ENCODE measurements around the gene CPNE1. TPM values are rescaled to one million over a fixed set of nuclear protein-coding genes. Genes with fewer than 3 reads are reported as not detected.

Gene CPNE1
- total and polyA plus RNA-seq, 2 donors, result 43.6 to 238 TPM

DNA sequence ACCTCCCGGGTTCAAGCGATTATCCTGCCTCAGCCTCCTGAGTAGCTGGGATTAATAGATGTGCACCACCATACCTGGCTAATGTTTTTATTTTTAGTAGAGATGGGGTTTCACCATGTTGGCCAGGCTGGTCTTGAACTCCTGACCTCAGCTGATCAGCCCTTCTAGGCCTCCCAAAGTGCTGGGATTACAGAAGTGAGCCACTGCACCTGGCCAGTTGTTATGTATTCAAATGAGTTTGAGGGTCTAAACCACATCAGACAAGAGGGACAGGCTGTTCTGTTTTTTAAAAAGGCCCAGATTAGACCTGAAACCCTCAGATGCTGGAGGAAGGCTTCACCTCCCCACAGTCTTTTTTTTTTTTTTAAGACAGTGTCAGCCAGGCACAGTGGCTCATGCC is 53.2 kb downstream of the CPNE1 start:
- Histone ChIP-seq H3K4me3 (ENCODE audit: low read length in 2 of 2) (no peak overlapping the region), H3K27ac (ENCODE audit: low read depth in 1 of 2, low read length in 1 of 2) (no peak overlapping the region), H3K9me3 (ENCODE audit: control insufficient read depth in 2 of 2, insufficient read depth in 1 of 2, low read length in 1 of 2) (peaks cover 0 to 4% of the 10 kb centered on the region in 2 donors), H3K27me3 (ENCODE audit: control insufficient read depth in 2 of 2, insufficient read depth in 1 of 2, low read length in 1 of 2) (peaks cover 0 to 6% of the 10 kb centered on the region in 2 donors), H3K4me1 (ENCODE audit: control insufficient read depth in 2 of 2, insufficient read depth in 2 of 2, low read length in 2 of 2) (peaks cover 4 to 9% of the 10 kb centered on the region in 2 donors), H3K36me3 (ENCODE audit: control insufficient read depth in 2 of 2, insufficient read depth in 2 of 2, low read length in 1 of 2) (no peaks in the 10 kb centered on the region)
- WGBS, result 99% methylated on average over 2 of the region's 2 CpGs
- no peak for DNase-seq (ENCODE audit: low read depth in 6 of 9, low spot score in 9 of 9)

GRCh38 chr20:35610833-35611427 is 53.8 kb downstream of the CPNE1 start:
- Histone ChIP-seq H3K27ac (ENCODE audit: low read depth in 1 of 2, low read length in 1 of 2) (no peak overlapping the region), H3K4me1 (ENCODE audit: control insufficient read depth in 2 of 2, insufficient read depth in 2 of 2, low read length in 2 of 2) (peaks cover 4 to 6% of the 10 kb centered on the region in 2 donors), H3K27me3 (ENCODE audit: control insufficient read depth in 2 of 2, insufficient read depth in 1 of 2, low read length in 1 of 2) (peaks cover 0 to 4% of the 10 kb centered on the region in 2 donors), H3K36me3 (ENCODE audit: control insufficient read depth in 2 of 2, insufficient read depth in 2 of 2, low read length in 1 of 2) (no peaks in the 10 kb centered on the region), H3K9me3 (ENCODE audit: control insufficient read depth in 2 of 2, insufficient read depth in 1 of 2, low read length in 1 of 2) (no peaks in the 10 kb centered on the region), H3K4me3 (ENCODE audit: low read length in 2 of 2) (no peak overlapping the region)
- no peak for DNase-seq (ENCODE audit: low read depth in 6 of 9, low spot score in 9 of 9)
- 97% methylated on average over 9 of the region's 9 CpGs for whole genome bisulfite sequencing

GRCh38 chr20:35607003-35607735 is 57.5 kb downstream of the CPNE1 start:
- Histone ChIP-seq H3K36me3 (ENCODE audit: control insufficient read depth in 2 of 2, insufficient read depth in 2 of 2, low read length in 1 of 2) (no peaks in the 10 kb centered on the region), H3K4me3 (ENCODE audit: low read length in 2 of 2) (no peak overlapping the region), H3K9me3 (ENCODE audit: control insufficient read depth in 2 of 2, insufficient read depth in 1 of 2, low read length in 1 of 2) (no peaks in the 10 kb centered on the region), H3K27me3 (ENCODE audit: control insufficient read depth in 2 of 2, insufficient read depth in 1 of 2, low read length in 1 of 2) (peaks cover 7 to 24% of the 10 kb centered on the region in 2 donors), H3K27ac (ENCODE audit: low read depth in 1 of 2, low read length in 1 of 2) (no peak overlapping the region), H3K4me1 (ENCODE audit: control insufficient read depth in 2 of 2, insufficient read depth in 2 of 2, low read length in 2 of 2) (no peaks in the 10 kb centered on the region)
- WGBS, result 93% methylated on average over 14 of the region's 14 CpGs
- no peak for DNase-seq (ENCODE audit: low read depth in 6 of 9, low spot score in 9 of 9)

- DNase-seq (ENCODE audit: low read depth in 6 of 9, low spot score in 9 of 9), result no peak
- Histone ChIP-seq H3K9me3 (ENCODE audit: control insufficient read depth in 2 of 2, insufficient read depth in 1 of 2, low read length in 1 of 2) (peaks cover 0 to 3% of the 10 kb centered on the region in 2 donors), H3K27me3 (ENCODE audit: control insufficient read depth in 2 of 2, insufficient read depth in 1 of 2, low read length in 1 of 2) (peaks cover 16 to 34% of the 10 kb centered on the region in 2 donors), H3K27ac (ENCODE audit: low read depth in 1 of 2, low read length in 1 of 2) (no peak overlapping the region), H3K4me1 (ENCODE audit: control insufficient read depth in 2 of 2, insufficient read depth in 2 of 2, low read length in 2 of 2) (peaks cover 4 to 7% of the 10 kb centered on the region in 2 donors), H3K36me3 (ENCODE audit: control insufficient read depth in 2 of 2, insufficient read depth in 2 of 2, low read length in 1 of 2) (no peaks in the 10 kb centered on the region), H3K4me3 (ENCODE audit: low read length in 2 of 2) (no peak overlapping the region)
- WGBS, result 95% methylated on average over 4 of the region's 4 CpGs
Observed at GRCh38 chr20:35606127-35606526, 58.6 kb downstream of the CPNE1 start.

GRCh38 chr20:35604449-35604747 is 60.3 kb downstream of the CPNE1 start:
- Histone ChIP-seq H3K4me3 (ENCODE audit: low read length in 2 of 2) (no peak overlapping the region), H3K27me3 (ENCODE audit: control insufficient read depth in 2 of 2, insufficient read depth in 1 of 2, low read length in 1 of 2) (peaks cover 33 to 52% of the 10 kb centered on the region in 2 donors), H3K4me1 (ENCODE audit: control insufficient read depth in 2 of 2, insufficient read depth in 2 of 2, low read length in 2 of 2) (peaks cover 9 to 14% of the 10 kb centered on the region in 2 donors), H3K36me3 (ENCODE audit: control insufficient read depth in 2 of 2, insufficient read depth in 2 of 2, low read length in 1 of 2) (no peaks in the 10 kb centered on the region), H3K9me3 (ENCODE audit: control insufficient read depth in 2 of 2, insufficient read depth in 1 of 2, low read length in 1 of 2) (peaks cover 0 to 8% of the 10 kb centered on the region in 2 donors), H3K27ac (ENCODE audit: low read depth in 1 of 2, low read length in 1 of 2) (no peak overlapping the region)
- no peak for DNase-seq (ENCODE audit: low read depth in 6 of 9, low spot score in 9 of 9)
- WGBS, result 65% methylated on average over 4 of the region's 4 CpGs

DNA sequence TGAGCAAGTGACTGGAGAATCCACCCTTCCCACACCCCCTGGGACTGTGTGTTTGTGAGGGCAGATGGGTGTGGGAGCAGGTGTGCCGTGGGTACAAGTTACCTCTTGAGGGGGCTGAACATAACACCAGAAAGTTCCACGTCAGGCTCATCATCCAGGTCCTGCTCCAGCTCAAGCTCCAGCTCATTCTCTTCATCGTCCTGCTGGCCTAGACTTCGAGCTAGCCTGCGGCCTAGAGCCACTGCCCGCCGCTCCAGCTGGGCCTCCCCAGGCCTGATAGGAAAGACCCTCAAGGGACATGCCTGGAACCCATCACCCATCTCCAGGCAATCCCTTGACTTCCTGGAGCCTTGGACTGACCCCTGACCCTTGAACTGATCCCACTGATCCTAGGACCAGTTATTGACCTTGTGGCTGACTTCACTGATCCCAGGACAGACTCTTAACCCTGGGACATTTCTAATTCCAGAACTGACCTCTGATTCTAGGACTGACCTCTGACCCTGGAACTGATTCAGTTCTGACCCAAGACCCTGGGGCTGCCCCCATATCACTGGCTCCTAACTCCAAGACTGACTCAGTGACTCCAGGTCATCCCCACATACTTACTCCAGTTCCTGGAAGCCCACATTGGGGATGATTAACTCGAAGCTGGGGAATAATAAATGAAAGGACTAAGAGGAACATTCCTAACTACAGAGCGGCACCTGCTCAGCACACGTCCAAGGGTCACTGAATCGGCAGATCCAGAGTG is 60.8 kb downstream of the CPNE1 start:
- 93% methylated on average over 11 of the region's 11 CpGs for WGBS
- no peak overlapping the region for H3K27ac ChIP-seq (ENCODE audit: low read depth in 1 of 2, low read length in 1 of 2)

GRCh38 chr20:35602851-35603495 is 61.7 kb downstream of the CPNE1 start:
- peaks cover 9 to 14% of the 10 kb centered on the region in 2 donors for H3K4me1 ChIP-seq (ENCODE audit: control insufficient read depth in 2 of 2, insufficient read depth in 2 of 2, low read length in 2 of 2)
- H3K4me3 ChIP-seq (ENCODE audit: low read length in 2 of 2), result no peak overlapping the region
- WGBS, result 93% methylated on average over 15 of the region's 15 CpGs
- DNase-seq (ENCODE audit: low read depth in 6 of 9, low spot score in 9 of 9), result no peak
- H3K9me3 ChIP-seq (ENCODE audit: control insufficient read depth in 2 of 2, insufficient read depth in 1 of 2, low read length in 1 of 2), result peaks cover 0 to 11% of the 10 kb centered on the region in 2 donors
- H3K36me3 ChIP-seq (ENCODE audit: control insufficient read depth in 2 of 2, insufficient read depth in 2 of 2, low read length in 1 of 2), result no peaks in the 10 kb centered on the region
- peaks cover 36 to 65% of the 10 kb centered on the region in 2 donors for H3K27me3 ChIP-seq (ENCODE audit: control insufficient read depth in 2 of 2, insufficient read depth in 1 of 2, low read length in 1 of 2)
- H3K27ac ChIP-seq (ENCODE audit: low read depth in 1 of 2, low read length in 1 of 2), result no peak overlapping the region

More for the DNA sequence above, 60.8 kb downstream of the CPNE1 start:
- Histone ChIP-seq H3K4me1 (ENCODE audit: control insufficient read depth in 2 of 2, insufficient read depth in 2 of 2, low read length in 2 of 2) (peaks cover 9 to 14% of the 10 kb centered on the region in 2 donors), H3K4me3 (ENCODE audit: low read length in 2 of 2) (no peak overlapping the region), H3K36me3 (ENCODE audit: control insufficient read depth in 2 of 2, insufficient read depth in 2 of 2, low read length in 1 of 2) (no peaks in the 10 kb centered on the region), H3K9me3 (ENCODE audit: control insufficient read depth in 2 of 2, insufficient read depth in 1 of 2, low read length in 1 of 2) (peaks cover 0 to 9% of the 10 kb centered on the region in 2 donors), H3K27me3 (ENCODE audit: control insufficient read depth in 2 of 2, insufficient read depth in 1 of 2, low read length in 1 of 2) (peaks cover 34 to 57% of the 10 kb centered on the region in 2 donors)
- DNase-seq (ENCODE audit: low read depth in 6 of 9, low spot score in 9 of 9), result no peak

- no peak for DNase-seq (ENCODE audit: low read depth in 6 of 9, low spot score in 9 of 9)
Observed at GRCh38 chr20:35601990-35602389, 62.7 kb downstream of the CPNE1 start.

More at GRCh38 chr20:35601990-35602389, 62.7 kb downstream of the CPNE1 start:
- WGBS, result 39% methylated on average over 30 of the region's 30 CpGs
- Histone ChIP-seq H3K27me3 (ENCODE audit: control insufficient read depth in 2 of 2, insufficient read depth in 1 of 2, low read length in 1 of 2) (peaks cover 36 to 75% of the 10 kb centered on the region in 2 donors), H3K4me3 (ENCODE audit: low read length in 2 of 2) (peak overlapping the region in 1 of 2 donors; percentile 57), H3K27ac (ENCODE audit: low read depth in 1 of 2, low read length in 1 of 2) (no peak overlapping the region), H3K36me3 (ENCODE audit: control insufficient read depth in 2 of 2, insufficient read depth in 2 of 2, low read length in 1 of 2) (no peaks in the 10 kb centered on the region), H3K4me1 (ENCODE audit: control insufficient read depth in 2 of 2, insufficient read depth in 2 of 2, low read length in 2 of 2) (peaks cover 9 to 14% of the 10 kb centered on the region in 2 donors), H3K9me3 (ENCODE audit: control insufficient read depth in 2 of 2, insufficient read depth in 1 of 2, low read length in 1 of 2) (peaks cover 0 to 11% of the 10 kb centered on the region in 2 donors)
